K562 (cell line): ENCODE results near the gene SVOP. TPM values are rescaled to one million over a fixed set of nuclear protein-coding genes. Genes with fewer than 3 reads are reported as not detected.

Experiments
- BRD9 ChIP-seq: fragments of 450-650 bp; IDR thresholded peaks from 2 replicates; pipeline ENCODE4 v1.6.1; 2018; ENCODE audit warnings: low read depth; ENCODE audit not compliant: partially characterized antibody
- BRF2 ChIP-seq: IDR thresholded peaks from 3 replicates; pipeline ENCODE4 v1.6.1; 2011; ENCODE audit warnings: borderline replicate concordance, mild to moderate bottlenecking; ENCODE audit not compliant: insufficient read length, insufficient read depth
- CC2D1A ChIP-seq: fragments of 450-650 bp; IDR thresholded peaks from 2 replicates; pipeline ENCODE4 v1.6.1; 2017; ENCODE audit warnings: mild to moderate bottlenecking
- CHCHD3 ChIP-seq: fragments of 250-450 bp; sonication (Bioruptor Pico); IDR thresholded peaks from 2 replicates; pipeline ENCODE4 v2.1.2; 2022; ENCODE audit warnings: mild to moderate bottlenecking
- GATAD2B ChIP-seq: fragments of 450-650 bp; IDR thresholded peaks from 2 replicates; pipeline ENCODE4 v1.6.1; 2017; ENCODE audit warnings: mild to moderate bottlenecking, borderline replicate concordance
- KHSRP ChIP-seq: fragments of 450-650 bp; IDR thresholded peaks from 2 replicates; pipeline ENCODE4 v1.6.1; 2017
- NR1H2 ChIP-seq: sonication (generic); formaldehyde crosslinking; IDR thresholded peaks from 2 replicates; pipeline ENCODE4 v1.4.0; 2020; ENCODE audit warnings: mild to moderate bottlenecking, missing genetic modification reagents
- PBX2 ChIP-seq, 2 experiments: IDR thresholded peaks in 1 of 2; conservative IDR thresholded peaks in 1 of 2; 2 replicates each; pipeline ENCODE4 v1.6.1; 2016; ENCODE audit warnings: low read depth in 2 of 2, mild to moderate bottlenecking in 1 of 2, missing compliant biosample characterization in 1 of 2, missing genetic modification characterization in 1 of 2, moderate library complexity in 1 of 2
- RBM22 ChIP-seq: fragments of 200-400 bp; formaldehyde crosslinking; IDR thresholded peaks from 2 replicates; pipeline ENCODE4 v1.6.1; 2018; ENCODE audit warnings: low read length, low read depth; ENCODE audit not compliant: poor library complexity, severe bottlenecking
- TGIF2 ChIP-seq: sonication (generic); formaldehyde crosslinking; IDR thresholded peaks from 2 replicates; pipeline ENCODE4 v1.8.1; 2022; ENCODE audit warnings: mild to moderate bottlenecking, missing genetic modification reagents, moderate library complexity
- U2AF2 ChIP-seq: fragments of 200-400 bp; formaldehyde crosslinking; optimal IDR thresholded peaks from 2 replicates; pipeline ENCODE3; 2017; ENCODE audit warnings: low read depth, mild to moderate bottlenecking, low read length
- ZFX ChIP-seq: sonication (generic); formaldehyde crosslinking; IDR thresholded peaks from 2 replicates; pipeline ENCODE4 v1.8.0; 2022; ENCODE audit warnings: mild to moderate bottlenecking, missing genetic modification reagents, moderate library complexity
- ZNF311 ChIP-seq: fragments of 250-450 bp; sonication (Bioruptor Pico); IDR thresholded peaks from 2 replicates; pipeline ENCODE4 v1.4.0; 2020; ENCODE audit warnings: mild to moderate bottlenecking, moderate library complexity
- ZNF384 ChIP-seq: IDR thresholded peaks from 2 replicates; pipeline ENCODE4 v1.6.1; 2012; ENCODE audit warnings: low read depth, low read length, improper control_type of control experiment
- ZNF431 ChIP-seq: sonication (generic); formaldehyde crosslinking; IDR thresholded peaks from 2 replicates; pipeline ENCODE4 v1.8.0; 2022; ENCODE audit warnings: mild to moderate bottlenecking, missing genetic modification reagents
- ZNF445 ChIP-seq: fragments of 250-450 bp; sonication (Bioruptor Pico); IDR thresholded peaks from 2 replicates; pipeline ENCODE4 v1.4.0; 2020; ENCODE audit warnings: low read depth, mild to moderate bottlenecking, moderate library complexity
- ZNF507 ChIP-seq: conservative IDR thresholded peaks from 2 replicates; pipeline ENCODE4 v1.6.1; 2017; ENCODE audit warnings: missing genetic modification characterization, missing compliant biosample characterization
- ZNF644 ChIP-seq: fragments of 200-800 bp; sonication (Bioruptor generic); IDR thresholded peaks from 2 replicates; pipeline ENCODE4 v1.6.1; 2016; ENCODE audit warnings: low read depth, missing genetic modification characterization, missing compliant biosample characterization
- ZNF717 ChIP-seq: fragments of 250-450 bp; sonication (Bioruptor Pico); IDR thresholded peaks from 2 replicates; pipeline ENCODE4 v1.5.0; 2021
- ZNF79 ChIP-seq: fragments of 250-450 bp; sonication (Bioruptor Pico); IDR thresholded peaks from 2 replicates; pipeline ENCODE4 v1.4.0; 2020; ENCODE audit warnings: low read depth, mild to moderate bottlenecking, moderate library complexity
- ZNF830 ChIP-seq: fragments of 250-450 bp; sonication (Bioruptor Pico); IDR thresholded peaks from 2 replicates; pipeline ENCODE4 v1.5.0; 2021; ENCODE audit warnings: mild to moderate bottlenecking
- polyA plus RNA-seq, 8 experiments: library from polyadenylated mRNA; depleted of rRNA in 4 of 8; stranded (reverse) in 5 of 8; unstranded in 3 of 8; fragments of >200 nt; fragmentation: Nextera tagmentation in 2 of 8; fragmentation: Illumina TruSeq in 1 of 8; extraction: Ambion mirVana in 2 of 8; extraction: Trizol in 1 of 8; gene quantifications; 2 replicates each; pipeline versions ENCODE4 v1.2.1 to v1.2.3, GENCODE V29; 2011 to 2014; ENCODE audit warnings: inconsistent platforms in 1 of 8, missing spikeins in 1 of 8
- total RNA-seq, 7 experiments: library from RNA; depleted of rRNA in 6 of 7; stranded (reverse); fragments of >200 nt in 6 of 7; fragmentation: Illumina TruSeq in 2 of 7; extraction: Trizol in 2 of 7; gene quantifications; 2 replicates each; pipeline versions ENCODE4 v1.2.1 to v1.2.3, GENCODE V29; 2011 to 2021; ENCODE audit warnings: low replicate concordance in 1 of 7
- TF ChIP-seq, protein P1 (sequence below): fragments of 250-450 bp; sonication (Bioruptor Pico); IDR thresholded peaks from 2 replicates; pipeline ENCODE4 v1.8.0; 2022; ENCODE audit warnings: moderate library complexity, mild to moderate bottlenecking, inconsistent platforms

SVOP gene
- total and polyA plus RNA-seq, 9 of the 15 experiments (the other 6 are each of a cell fraction or from before 2014, with no cell fraction given): 0.01 to 0.09 (median 0.06) TPM; not detected in 1

- TF ChIP-seq CHCHD3 (CRISPR knock-in tag): no peak
- TF ChIP-seq ZNF644 (tag): no peak; the same call in 1 of the 2 replicates
- TF ChIP-seq, protein P1, sequence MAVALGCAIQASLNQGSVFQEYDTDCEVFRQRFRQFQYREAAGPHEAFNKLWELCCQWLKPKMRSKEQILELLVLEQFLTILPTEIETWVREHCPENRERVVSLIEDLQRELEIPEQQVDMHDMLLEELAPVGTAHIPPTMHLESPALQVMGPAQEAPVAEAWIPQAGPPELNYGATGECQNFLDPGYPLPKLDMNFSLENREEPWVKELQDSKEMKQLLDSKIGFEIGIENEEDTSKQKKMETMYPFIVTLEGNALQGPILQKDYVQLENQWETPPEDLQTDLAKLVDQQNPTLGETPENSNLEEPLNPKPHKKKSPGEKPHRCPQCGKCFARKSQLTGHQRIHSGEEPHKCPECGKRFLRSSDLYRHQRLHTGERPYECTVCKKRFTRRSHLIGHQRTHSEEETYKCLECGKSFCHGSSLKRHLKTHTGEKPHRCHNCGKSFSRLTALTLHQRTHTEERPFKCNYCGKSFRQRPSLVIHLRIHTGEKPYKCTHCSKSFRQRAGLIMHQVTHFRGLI (CRISPR knock-in tag): no peak
- peak; percentile 50; the same call in 1 of the 2 replicates for TF ChIP-seq GATAD2B
- TF ChIP-seq NR1H2 (CRISPR knock-in tag): 0 out of 2 replicates have a peak, but pooled peaks have one; percentile 85
- TF ChIP-seq ZNF830 (CRISPR knock-in tag): peak; percentile 80; the same call in 1 of the 2 replicates
- no peak for TF ChIP-seq PBX2 (CRISPR knock-in tag; IDR thresholded peaks at IDR 0.05; ENCODE audit: low read depth)
- TF ChIP-seq PBX2 (tag; conservative IDR thresholded peaks at IDR 0.05; ENCODE audit: low read depth): no peak
- TF ChIP-seq ZFX: peak; percentile 89
- no peak for TF ChIP-seq ZNF311 (CRISPR knock-in tag)
- peak; percentile 90 for TF ChIP-seq RBM22
- TF ChIP-seq BRF2: no peak
- TF ChIP-seq TGIF2 (CRISPR knock-in tag): no peak; the same call in 1 of the 2 replicates
- TF ChIP-seq BRD9: no peak
- TF ChIP-seq U2AF2: no peak
- peak; percentile 56; the same call in 1 of the 2 replicates for TF ChIP-seq ZNF717 (CRISPR knock-in tag)
- no peak for TF ChIP-seq ZNF79
- TF ChIP-seq ZNF431 (CRISPR knock-in tag): no peak; the same call in 1 of the 2 replicates
- no peak for TF ChIP-seq ZNF445 (CRISPR knock-in tag)
- no peak for TF ChIP-seq ZNF507 (tag)
- no peak for TF ChIP-seq CC2D1A
- TF ChIP-seq ZNF384: 0 out of 2 replicates have a peak, but pooled peaks have one; percentile 44
- no peak for TF ChIP-seq KHSRP
Observed at GRCh38 chr12:109052414-109053323, 31.8 kb upstream of the SVOP start, which contains the start of gene USP30 (continued).
